ENCODE data around the gene GLIPR1L1. TPM values are rescaled to one million over a fixed set of nuclear protein-coding genes. Genes with fewer than 3 reads are reported as not detected.
A peak's percentile ranks its signal among the peaks of the same experiment; 100 is the strongest.

The GLIPR1L1 gene
- total RNA-seq, 4 donors from 2014 or later = not detected

- H3K27me3 ChIP-seq = no peaks in the 10 kb centered on the region
- ATAC-seq = no peak
Observed at GRCh38 chr12:75366629-75367028, 32.2 kb downstream of the GLIPR1L1 start.

GRCh38 chr12:75374971-75375370 is 40.5 kb downstream of the GLIPR1L1 start:
- TF ChIP-seq POLR2A (IDR thresholded peaks at IDR 0.05) (no peak), CTCF (IDR thresholded peaks at IDR 0.05 in 4 of 5, conservative IDR thresholded peaks at IDR 0.05 in 1 of 5) (no peak)
- no peak for ATAC-seq
- DNase-seq = no peak
- Histone ChIP-seq H3K36me3 (no peaks in the 10 kb centered on the region), H3K27ac (no peak overlapping the region), H3K27me3 (no peaks in the 10 kb centered on the region), H3K4me3 (no peak overlapping the region), H3K9me3 (no peaks in the 10 kb centered on the region), H3K4me1 (no peaks in the 10 kb centered on the region)
- intact Hi-C loops (cut with DNase I; ENCODE audit: low total_unique reads) (no loop called here), in situ Hi-C loops (cut with MboI; ENCODE audit: low sequenced_read_pairs in 4 of 4) (loop anchor here in 2 of 4 donors (25.0 kb wide), 2 partner anchors 662 to 1187 kb away; partner anchors contain the start of genes OSBPL8 (in 1 of the 2) and PHLDA1 (in 1 of the 2))

More at GRCh38 chr12:75366629-75367028, 32.2 kb downstream of the GLIPR1L1 start:
- no peak for TF ChIP-seq POLR2A (IDR thresholded peaks at IDR 0.05)
- TF ChIP-seq CTCF (IDR thresholded peaks at IDR 0.05 in 4 of 5, conservative IDR thresholded peaks at IDR 0.05 in 1 of 5) = no peak
- H3K4me3 ChIP-seq = no peak overlapping the region
- intact Hi-C loops (cut with DNase I; ENCODE audit: low total_unique reads) = no loop called here
- DNase-seq = no peak
- H3K27ac ChIP-seq = no peak overlapping the region
- no peaks in the 10 kb centered on the region for H3K36me3 ChIP-seq
- peaks cover 0 to 4% of the 10 kb centered on the region in 2 donors for H3K4me1 ChIP-seq
- in situ Hi-C loops (cut with MboI; ENCODE audit: low sequenced_read_pairs in 4 of 4) = no loop called here
- no peaks in the 10 kb centered on the region for H3K9me3 ChIP-seq

- intact Hi-C loops (cut with DNase I; ENCODE audit: low total_unique reads) (no loop called here), in situ Hi-C loops (cut with MboI; ENCODE audit: low sequenced_read_pairs in 4 of 4) (loop anchor here in 2 of 4 donors (25.0 kb wide), 2 partner anchors 659 to 1184 kb away; partner anchors contain the start of genes OSBPL8 (in 1 of the 2) and PHLDA1 (in 1 of the 2))
- Histone ChIP-seq H3K9me3 (no peaks in the 10 kb centered on the region), H3K4me3 (no peak overlapping the region), H3K27ac (no peak overlapping the region), H3K4me1 (no peaks in the 10 kb centered on the region), H3K36me3 (no peaks in the 10 kb centered on the region), H3K27me3 (no peaks in the 10 kb centered on the region)
- no peak for DNase-seq
- no peak for TF ChIP-seq POLR2A (IDR thresholded peaks at IDR 0.05)
- no peak for TF ChIP-seq CTCF (IDR thresholded peaks at IDR 0.05 in 4 of 5, conservative IDR thresholded peaks at IDR 0.05 in 1 of 5)
- no peak for ATAC-seq
Observed at GRCh38 chr12:75378354-75378753, 43.9 kb downstream of the GLIPR1L1 start.

- no peak for TF ChIP-seq CTCF (IDR thresholded peaks at IDR 0.05 in 4 of 5, conservative IDR thresholded peaks at IDR 0.05 in 1 of 5)
- no peak for TF ChIP-seq POLR2A (IDR thresholded peaks at IDR 0.05)
- DNase-seq (no peak), ATAC-seq (no peak)
- in situ Hi-C loops (cut with MboI; ENCODE audit: low sequenced_read_pairs in 4 of 4) (loop anchor here in 3 of 4 donors (10.0 to 25.0 kb wide), 3 partner anchors 54 to 1173 kb away; partner anchors contain the start of genes CAPS2 (in 1 of the 3), GLIPR1L1 (in 1 of the 3), OSBPL8 (in 1 of the 3) and PHLDA1 (in 1 of the 3)), intact Hi-C loops (cut with DNase I; ENCODE audit: low total_unique reads) (loop anchor here (5.0 kb wide), 1 partner anchor 693 kb away; the partner anchor contains the start of gene NAP1L1)
- H3K36me3 ChIP-seq = no peaks in the 10 kb centered on the region
- no peaks in the 10 kb centered on the region for H3K9me3 ChIP-seq
- peak overlapping the region in 3 of 4 donors; percentile 69 to 84 (median 83) for H3K4me3 ChIP-seq
- H3K4me1 ChIP-seq = peaks cover 23 to 24% of the 10 kb centered on the region in 2 donors
- no peaks in the 10 kb centered on the region for H3K27me3 ChIP-seq
- H3K27ac ChIP-seq = peak overlapping the region; percentile 84 to 93 (median 90)
Observed at GRCh38 chr12:75389061-75389460, 54.6 kb downstream of the GLIPR1L1 start.
